CD8-positive, alpha-beta memory T cell (primary cell): Measurements from ENCODE around the gene KCTD10. TPM values are rescaled to one million over a fixed set of nuclear protein-coding genes. Genes with fewer than 3 reads are reported as not detected.

ENCODE experiments used
- CTCF ChIA-PET: fragments of 350-600 bp; sonication (Branson Sonifier 250); formaldehyde crosslinking; loops from one replicate; lab custom pipeline; 2021; ENCODE audit warnings: antibody characterized with exemption; lab: Charles Lee
- POLR2A ChIA-PET: fragments of 350-600 bp; sonication (Branson Sonifier 250); formaldehyde crosslinking; loops from one replicate; lab custom pipeline; 2021; ENCODE audit warnings: antibody characterized with exemption; lab: Charles Lee
- DNase-seq, 5 donors: peaks; one replicate each; pipeline versions ENCODE4 v3.0.0 to v3.0.0-alpha.2; 2020 to 2022; ENCODE audit warnings: mixed read lengths in 1 of 5
- H3K27ac ChIP-seq: one replicate; pipeline ENCODE4 v1.7.0; 2013; ENCODE audit warnings: low read depth, mild to moderate bottlenecking, low read length, moderate library complexity
- H3K27me3 ChIP-seq: 2 replicates; pipeline ENCODE4 v1.7.0; 2013; ENCODE audit warnings: low read length, mild to moderate bottlenecking; ENCODE audit not compliant: insufficient read depth, poor library complexity, severe bottlenecking
- H3K36me3 ChIP-seq: 2 replicates; pipeline ENCODE4 v1.7.0; 2013; ENCODE audit warnings: mild to moderate bottlenecking, low read length, moderate library complexity; ENCODE audit not compliant: insufficient read depth
- H3K4me1 ChIP-seq: 2 replicates; pipeline ENCODE4 v1.7.0; 2013; ENCODE audit warnings: mild to moderate bottlenecking, low read length, moderate library complexity; ENCODE audit not compliant: insufficient read depth
- H3K4me3 ChIP-seq: 2 replicates; pipeline ENCODE4 v1.7.0; 2013; ENCODE audit warnings: mild to moderate bottlenecking, low read length
- H3K9me3 ChIP-seq: 2 replicates; pipeline ENCODE4 v1.7.0; 2013; ENCODE audit warnings: mild to moderate bottlenecking, low read length
- H3K27ac Mint-ChIP-seq, 8 donors: one replicate each; pipeline ENCODE4 v1.8.0; 2020 to 2021; ENCODE audit warnings: mixed read lengths in 8 of 8, mild to moderate bottlenecking in 6 of 8, inconsistent platforms in 3 of 8, moderate library complexity in 3 of 8
- H3K27me3 Mint-ChIP-seq, 2 donors: one replicate each; pipeline ENCODE4 v1.8.0; 2020 to 2021; ENCODE audit warnings: mixed read lengths in 2 of 2, mild to moderate bottlenecking in 1 of 2, moderate library complexity in 1 of 2
- H3K36me3 Mint-ChIP-seq, 3 donors: one replicate each; pipeline ENCODE4 v1.8.0; 2020 to 2021; ENCODE audit warnings: mixed read lengths in 3 of 3, inconsistent platforms in 1 of 3, mild to moderate bottlenecking in 1 of 3
- H3K4me1 Mint-ChIP-seq, 3 donors: one replicate each; pipeline ENCODE4 v1.8.0; 2020 to 2021; ENCODE audit warnings: mixed read lengths in 3 of 3, inconsistent platforms in 1 of 3, mild to moderate bottlenecking in 1 of 3
- H3K4me3 Mint-ChIP-seq, 7 donors: one replicate each; pipeline ENCODE4 v1.8.0; 2020 to 2021; ENCODE audit warnings: mixed read lengths in 7 of 7, mild to moderate bottlenecking in 6 of 7, moderate library complexity in 4 of 7, inconsistent platforms in 2 of 7
- H3K9me3 Mint-ChIP-seq, 5 donors: one replicate each; pipeline ENCODE4 v1.8.0; 2020 to 2022; ENCODE audit warnings: mixed read lengths in 5 of 5, mild to moderate bottlenecking in 3 of 5, moderate library complexity in 2 of 5, inconsistent platforms in 1 of 5
- polyA plus RNA-seq: library from polyadenylated mRNA; unstranded; fragments of 300-500 nt; fragmentation: Illumina TruSeq; gene quantifications from one replicate; pipeline ENCODE4 v1.2.3, GENCODE V29; 2021
- total RNA-seq, 2 experiments: library from RNA; stranded (reverse); gene quantifications; one replicate each; pipeline ENCODE4 v1.2.3, GENCODE V29; 2021

KCTD10 gene
- total and polyA plus RNA-seq, 3 experiments from 2014 or later: 27.4 to 48.1 (median 44.9) TPM

- Histone ChIP-seq H3K27ac (no peak overlapping the region), H3K9me3 (no peaks in the 10 kb centered on the region), H3K27me3 (no peaks in the 10 kb centered on the region), H3K4me1 (no peaks in the 10 kb centered on the region), H3K36me3 (peaks cover 17% of the 10 kb centered on the region), H3K4me3 (no peak overlapping the region)
- H3K9me3 Mint-ChIP-seq: no peaks in the 10 kb centered on the region
- peak overlapping the region in 1 of 8 donors; percentile 87 for H3K27ac Mint-ChIP-seq
- peak overlapping the region in 1 of 7 donors; percentile 48 for H3K4me3 Mint-ChIP-seq
- peaks cover 0 to 94% (median 12%) of the 10 kb centered on the region in 3 donors for H3K36me3 Mint-ChIP-seq
- no peak for DNase-seq
- H3K27me3 Mint-ChIP-seq: no peaks in the 10 kb centered on the region
- CTCF ChIA-PET: interaction anchor here (0.8 to 2.5 kb wide), 2 partner anchors 17 to 22 kb away, joined by 3 to 8 read pairs; no protein-coding TSS in a partner anchor
- peaks cover 2 to 6% (median 3%) of the 10 kb centered on the region in 3 donors for H3K4me1 Mint-ChIP-seq
- POLR2A ChIA-PET: no interaction called here
These were observed 27.1 kb downstream of the KCTD10 start for GRCh38 chr12:109449845-109450532.

- peaks cover 10% of the 10 kb centered on the region for H3K36me3 ChIP-seq
- no peaks in the 10 kb centered on the region for H3K27me3 ChIP-seq
- peaks cover 2 to 6% (median 3%) of the 10 kb centered on the region in 3 donors for H3K4me1 Mint-ChIP-seq
- no peak overlapping the region for H3K4me3 ChIP-seq
- no peak for DNase-seq
- no peak overlapping the region for H3K4me3 Mint-ChIP-seq
- no peak overlapping the region for H3K27ac Mint-ChIP-seq
- H3K9me3 Mint-ChIP-seq: no peaks in the 10 kb centered on the region
- no peaks in the 10 kb centered on the region for H3K9me3 ChIP-seq
- H3K4me1 ChIP-seq: no peaks in the 10 kb centered on the region
- H3K36me3 Mint-ChIP-seq: peaks cover 0 to 91% (median 10%) of the 10 kb centered on the region in 3 donors
- ChIA-PET POLR2A (no interaction called here), CTCF (interaction anchor here (2.5 kb wide), 1 partner anchor 16 kb away, joined by 8 read pairs; no protein-coding TSS in a partner anchor)
- H3K27ac ChIP-seq: no peak overlapping the region
- no peaks in the 10 kb centered on the region for H3K27me3 Mint-ChIP-seq
These were observed 28.3 kb downstream of the KCTD10 start for GRCh38 chr12:109448707-109449390.

GRCh38 chr12:109448272-109448671, 28.8 kb downstream of the KCTD10 start:
- POLR2A ChIA-PET: no interaction called here

GRCh38 chr12:109447482-109447881, 29.6 kb downstream of the KCTD10 start:
- H3K9me3 ChIP-seq: no peaks in the 10 kb centered on the region
- peaks cover 2 to 6% (median 3%) of the 10 kb centered on the region in 3 donors for H3K4me1 Mint-ChIP-seq
- H3K4me3 Mint-ChIP-seq: no peak overlapping the region
- H3K27me3 Mint-ChIP-seq: no peaks in the 10 kb centered on the region
- ChIA-PET CTCF (interaction anchor here (0.7 kb wide), 1 partner anchor 19 kb away, joined by 3 read pairs; no protein-coding TSS in a partner anchor), POLR2A (no interaction called here)
- H3K27me3 ChIP-seq: no peaks in the 10 kb centered on the region
- H3K4me1 ChIP-seq: no peaks in the 10 kb centered on the region
- H3K36me3 ChIP-seq: peaks cover 6% of the 10 kb centered on the region
- no peak overlapping the region for H3K4me3 ChIP-seq
- H3K9me3 Mint-ChIP-seq: no peaks in the 10 kb centered on the region
- DNase-seq: no peak
- H3K27ac Mint-ChIP-seq: peak overlapping the region in 1 of 8 donors; percentile 60
- H3K36me3 Mint-ChIP-seq: peaks cover 0 to 78% (median 10%) of the 10 kb centered on the region in 3 donors
- no peak overlapping the region for H3K27ac ChIP-seq

More at GRCh38 chr12:109448272-109448671, 28.8 kb downstream of the KCTD10 start:
- H3K9me3 Mint-ChIP-seq: no peaks in the 10 kb centered on the region
- peaks cover 0 to 85% (median 10%) of the 10 kb centered on the region in 3 donors for H3K36me3 Mint-ChIP-seq
- no peak overlapping the region for H3K4me3 Mint-ChIP-seq
- no peak for DNase-seq
- no peak overlapping the region for H3K27ac Mint-ChIP-seq
- Histone ChIP-seq H3K9me3 (no peaks in the 10 kb centered on the region), H3K4me1 (no peaks in the 10 kb centered on the region), H3K36me3 (peaks cover 6% of the 10 kb centered on the region), H3K27me3 (no peaks in the 10 kb centered on the region), H3K4me3 (no peak overlapping the region), H3K27ac (no peak overlapping the region)
- peaks cover 2 to 6% (median 3%) of the 10 kb centered on the region in 3 donors for H3K4me1 Mint-ChIP-seq
- H3K27me3 Mint-ChIP-seq: no peaks in the 10 kb centered on the region
- CTCF ChIA-PET: interaction anchor here (0.7 kb wide), 1 partner anchor 20 kb away, joined by 3 read pairs; no protein-coding TSS in a partner anchor

- no peaks in the 10 kb centered on the region for H3K9me3 ChIP-seq
- no peaks in the 10 kb centered on the region for H3K4me1 ChIP-seq
- no peaks in the 10 kb centered on the region for H3K9me3 Mint-ChIP-seq
- peaks cover under 1% of the 10 kb centered on the region for H3K36me3 ChIP-seq
- H3K4me3 ChIP-seq: no peak overlapping the region
- DNase-seq: no peak
- ChIA-PET CTCF (no interaction called here), POLR2A (no interaction called here)
- no peak overlapping the region for H3K27ac ChIP-seq
- H3K27ac Mint-ChIP-seq: peak overlapping the region in 1 of 8 donors; percentile 60
- no peaks in the 10 kb centered on the region for H3K27me3 Mint-ChIP-seq
- peaks cover 0 to 6% (median 3%) of the 10 kb centered on the region in 3 donors for H3K4me1 Mint-ChIP-seq
- peaks cover 0 to 74% (median 10%) of the 10 kb centered on the region in 3 donors for H3K36me3 Mint-ChIP-seq
- H3K4me3 Mint-ChIP-seq: no peak overlapping the region
- H3K27me3 ChIP-seq: no peaks in the 10 kb centered on the region
These were observed 30.2 kb downstream of the KCTD10 start for GRCh38 chr12:109446869-109447268.

GRCh38 chr12:109445191-109445609, 31.9 kb downstream of the KCTD10 start:
- Histone ChIP-seq H3K36me3 (no peaks in the 10 kb centered on the region), H3K27ac (no peak overlapping the region), H3K27me3 (no peaks in the 10 kb centered on the region), H3K4me3 (no peak overlapping the region), H3K9me3 (no peaks in the 10 kb centered on the region), H3K4me1 (no peaks in the 10 kb centered on the region)
- CTCF ChIA-PET: interaction anchor here (1.0 kb wide), 1 partner anchor 14 kb away, joined by 3 read pairs; no protein-coding TSS in a partner anchor
- Mint-ChIP-seq H3K4me1 (no peaks in the 10 kb centered on the region), H3K4me3 (no peak overlapping the region), H3K36me3 (peaks cover 0 to 57% (median 6%) of the 10 kb centered on the region in 3 donors), H3K27ac (peak overlapping the region in 1 of 8 donors; percentile 25), H3K9me3 (no peaks in the 10 kb centered on the region), H3K27me3 (no peaks in the 10 kb centered on the region)
- DNase-seq: no peak
- POLR2A ChIA-PET: no interaction called here

GRCh38 chr12:109444259-109444658, 32.8 kb downstream of the KCTD10 start:
- Histone ChIP-seq H3K4me1 (no peaks in the 10 kb centered on the region), H3K27ac (no peak overlapping the region), H3K4me3 (no peak overlapping the region), H3K9me3 (no peaks in the 10 kb centered on the region), H3K36me3 (no peaks in the 10 kb centered on the region), H3K27me3 (no peaks in the 10 kb centered on the region)
- H3K4me3 Mint-ChIP-seq: no peak overlapping the region
- no peak for DNase-seq
- no peaks in the 10 kb centered on the region for H3K9me3 Mint-ChIP-seq
- peak overlapping the region in 2 of 8 donors; percentile 31 to 54 for H3K27ac Mint-ChIP-seq
- POLR2A ChIA-PET: no interaction called here
- no peaks in the 10 kb centered on the region for H3K27me3 Mint-ChIP-seq
- no peaks in the 10 kb centered on the region for H3K4me1 Mint-ChIP-seq
- H3K36me3 Mint-ChIP-seq: peaks cover 0 to 50% (median 4%) of the 10 kb centered on the region in 3 donors
- CTCF ChIA-PET: no interaction called here

- no peaks in the 10 kb centered on the region for H3K4me1 Mint-ChIP-seq
- no peaks in the 10 kb centered on the region for H3K9me3 ChIP-seq
- H3K27ac Mint-ChIP-seq: no peak overlapping the region
- POLR2A ChIA-PET: no interaction called here
- peaks cover 0 to 45% (median 4%) of the 10 kb centered on the region in 3 donors for H3K36me3 Mint-ChIP-seq
- no peaks in the 10 kb centered on the region for H3K9me3 Mint-ChIP-seq
- no peak overlapping the region for H3K4me3 ChIP-seq
- DNase-seq: no peak
- H3K27me3 ChIP-seq: no peaks in the 10 kb centered on the region
- H3K4me3 Mint-ChIP-seq: no peak overlapping the region
- no peaks in the 10 kb centered on the region for H3K27me3 Mint-ChIP-seq
- H3K27ac ChIP-seq: no peak overlapping the region
- no peaks in the 10 kb centered on the region for H3K36me3 ChIP-seq
- no peaks in the 10 kb centered on the region for H3K4me1 ChIP-seq
- CTCF ChIA-PET: no interaction called here
These were observed 33.3 kb downstream of the KCTD10 start for GRCh38 chr12:109443794-109444193.
